LNCaP clone FGC (cell line): ENCODE data around the gene NANOS1.

Experiments
- DNase-seq: peaks from one replicate; pipeline ENCODE4 v3.0.0-alpha.2; 2011; ENCODE audit warnings: low read depth
- H3K4me3 ChIP-seq: 2 replicates; pipeline ENCODE4 v1.5.1; 2011; ENCODE audit warnings: mild to moderate bottlenecking, low read depth, low read length, control low read depth
- CTCF ChIP-seq: IDR thresholded peaks from 2 replicates; pipeline ENCODE4 v1.5.1; 2012; ENCODE audit warnings: mild to moderate bottlenecking; ENCODE audit not compliant: control insufficient read depth, insufficient read depth; ENCODE audit errors: extremely low read depth

The NANOS1 gene

DNA sequence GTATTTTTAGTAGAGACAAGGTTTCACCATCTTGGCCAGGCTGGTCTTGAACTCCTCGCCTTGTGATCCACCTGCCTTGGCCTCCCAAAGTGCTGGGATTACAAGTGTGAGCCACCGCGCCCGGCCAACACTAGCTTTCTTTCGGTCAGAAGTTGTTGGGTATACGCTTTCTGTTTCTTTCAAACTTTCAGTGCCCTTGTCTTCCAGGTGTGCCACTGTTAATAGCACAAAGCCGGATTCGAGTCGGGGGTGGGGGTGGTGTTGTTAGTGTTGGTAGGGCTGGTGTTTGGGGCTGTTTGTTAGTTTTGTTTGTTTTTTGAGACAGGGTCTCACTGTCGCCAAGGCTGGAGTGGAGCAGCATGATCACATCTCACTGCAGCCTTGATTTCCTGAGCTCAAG lies 33.8 kb upstream of the NANOS1 start:
- DNase-seq: no peak
- H3K4me3 ChIP-seq: no peak overlapping the region
- no peak for TF ChIP-seq CTCF

DNA sequence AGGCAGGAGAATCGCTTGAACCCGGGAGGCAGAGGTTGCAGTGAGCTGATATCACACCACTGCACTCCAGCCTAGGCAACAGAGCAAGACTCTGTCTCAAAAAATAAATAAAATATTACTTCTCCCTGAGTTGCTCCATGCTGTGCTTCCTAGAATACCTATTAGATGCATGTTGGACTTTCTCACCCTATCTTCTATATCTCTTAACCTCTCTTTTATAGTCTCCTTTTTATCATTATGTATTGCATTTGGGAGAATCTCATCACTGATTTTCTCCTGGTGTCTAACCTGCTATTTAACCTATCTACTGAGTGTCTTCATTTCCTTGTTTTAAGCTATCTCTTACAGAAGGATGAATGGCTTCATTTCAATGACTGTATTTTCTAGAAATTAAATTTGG lies 32.1 kb upstream of the NANOS1 start:
- no peak overlapping the region for H3K4me3 ChIP-seq
- TF ChIP-seq CTCF: no peak
- no peak for DNase-seq

- DNase-seq: no peak
- TF ChIP-seq CTCF: no peak
- H3K4me3 ChIP-seq: no peak overlapping the region
Observed at GRCh38 chr10:118998183-118998582, 31.3 kb upstream of the NANOS1 start.

- no peak for DNase-seq
- no peak for TF ChIP-seq CTCF
- H3K4me3 ChIP-seq: no peak overlapping the region
Observed at GRCh38 chr10:119001717-119002500, 27.6 kb upstream of the NANOS1 start.

- no peak for TF ChIP-seq CTCF
- no peak overlapping the region for H3K4me3 ChIP-seq
- no peak for DNase-seq
Observed at GRCh38 chr10:119003572-119004289, 25.8 kb upstream of the NANOS1 start.

- DNase-seq: no peak
- TF ChIP-seq CTCF: no peak
- no peak overlapping the region for H3K4me3 ChIP-seq
Observed at GRCh38 chr10:119005362-119006043, 24.0 kb upstream of the NANOS1 start.
